ENCODE data around the gene CCDC194. TPM values are rescaled to one million over a fixed set of nuclear protein-coding genes. Genes with fewer than 3 reads are reported as not detected.

The CCDC194 gene
- total RNA-seq, 2 donors from 2014 or later: 2.0 to 3.4 TPM

GRCh38 chr19:17421942-17422341, 27.9 kb upstream of the CCDC194 start:
- TF ChIP-seq CTCF (conservative IDR thresholded peaks at IDR 0.05): no peak
- Mint-ChIP-seq H3K27me3 (ENCODE audit: insufficient read depth) (peaks cover 2% of the 10 kb centered on the region), H3K4me3 (no peak overlapping the region), H3K27ac (no peak overlapping the region), H3K4me1 (peaks cover 13% of the 10 kb centered on the region), H3K36me3 (ENCODE audit: low read depth) (peaks cover 10% of the 10 kb centered on the region), H3K9me3 (no peaks in the 10 kb centered on the region)
- WGBS, 2 experiments (ENCODE audit: insufficient coverage in 1 of 2, insufficient read length in 1 of 2): 95 to 100% methylated on average over 3 to 4 of the region's 4 CpGs
- no peak overlapping the region for H3K9ac ChIP-seq (ENCODE audit: extremely low read depth, low read length, poor library complexity, severe bottlenecking)
- no peaks in the 10 kb centered on the region for H3K4me1 ChIP-seq (ENCODE audit: control insufficient read depth, insufficient read depth, low read length)
- H3K4me3 ChIP-seq (ENCODE audit: low read length): no peak overlapping the region
- H3K27me3 ChIP-seq (ENCODE audit: control insufficient read depth, insufficient read depth, low read length, poor library complexity, severe bottlenecking): no peaks in the 10 kb centered on the region
- no peaks in the 10 kb centered on the region for H3K9me3 ChIP-seq (ENCODE audit: control insufficient read depth, low read length)
- DNase-seq: no peak
- peaks cover 4% of the 10 kb centered on the region for H3K36me3 ChIP-seq (ENCODE audit: control insufficient read depth, insufficient read depth, low read length)
- no peak overlapping the region for H3K27ac ChIP-seq (ENCODE audit: low read depth, low read length)

- H3K4me3 Mint-ChIP-seq: peak overlapping the region; percentile 82
- Histone ChIP-seq H3K4me1 (ENCODE audit: control insufficient read depth, insufficient read depth, low read length) (no peaks in the 10 kb centered on the region), H3K4me3 (ENCODE audit: low read length) (peak overlapping the region; percentile 86), H3K27ac (ENCODE audit: low read depth, low read length) (no peak overlapping the region), H3K9ac (ENCODE audit: extremely low read depth, low read length, poor library complexity, severe bottlenecking) (peak overlapping the region; percentile 44), H3K27me3 (ENCODE audit: control insufficient read depth, insufficient read depth, low read length, poor library complexity, severe bottlenecking) (no peaks in the 10 kb centered on the region), H3K9me3 (ENCODE audit: control insufficient read depth, low read length) (no peaks in the 10 kb centered on the region), H3K36me3 (ENCODE audit: control insufficient read depth, insufficient read depth, low read length) (peaks cover 4% of the 10 kb centered on the region)
- H3K27me3 Mint-ChIP-seq (ENCODE audit: insufficient read depth): peaks cover 5% of the 10 kb centered on the region
- peak overlapping the region; percentile 72 for H3K27ac Mint-ChIP-seq
- peak; percentile 50 for TF ChIP-seq CTCF (conservative IDR thresholded peaks at IDR 0.05)
- peaks cover 10% of the 10 kb centered on the region for H3K36me3 Mint-ChIP-seq (ENCODE audit: low read depth)
- WGBS, 2 experiments (ENCODE audit: insufficient coverage in 1 of 2, insufficient read length in 1 of 2): 14 to 16% methylated on average over 10 to 25 of the region's 25 CpGs
- DNase-seq: peak; percentile 80
- H3K4me1 Mint-ChIP-seq: peaks cover 17% of the 10 kb centered on the region
- no peaks in the 10 kb centered on the region for H3K9me3 Mint-ChIP-seq
Observed at GRCh38 chr19:17420475-17420924, 26.5 kb upstream of the CCDC194 start.

- TF ChIP-seq CTCF (conservative IDR thresholded peaks at IDR 0.05): no peak
- WGBS, 2 experiments (ENCODE audit: insufficient coverage in 1 of 2, insufficient read length in 1 of 2): 0 to 3% methylated on average over 26 to 85 of the region's 85 CpGs
- peak; percentile 99 for DNase-seq
Observed at GRCh38 chr19:17419621-17420474, 25.9 kb upstream of the CCDC194 start, which contains the start of gene MVB12A. Gene MVB12A (plus strand): TSS chr19:17420047. CDS start chr19:17420136, 89 bp downstream.

More at GRCh38 chr19:17419621-17420474, 25.9 kb upstream of the CCDC194 start, which contains the start of gene MVB12A:
- no peaks in the 10 kb centered on the region for H3K9me3 Mint-ChIP-seq
- peak within 1 kb of the TSS; percentile 82 for H3K4me3 Mint-ChIP-seq
- H3K27me3 Mint-ChIP-seq (ENCODE audit: insufficient read depth): peaks cover 5% of the 10 kb centered on the region
- H3K4me3 ChIP-seq (ENCODE audit: low read length): peak within 1 kb of the TSS; percentile 86
- no peaks in the 10 kb centered on the region for H3K9me3 ChIP-seq (ENCODE audit: control insufficient read depth, low read length)
- H3K36me3 ChIP-seq (ENCODE audit: control insufficient read depth, insufficient read depth, low read length): peaks cover 4% of the 10 kb centered on the region
- H3K27me3 ChIP-seq (ENCODE audit: control insufficient read depth, insufficient read depth, low read length, poor library complexity, severe bottlenecking): no peaks in the 10 kb centered on the region
- peak within 1 kb of the TSS; percentile 45 for H3K9ac ChIP-seq (ENCODE audit: extremely low read depth, low read length, poor library complexity, severe bottlenecking)
- H3K27ac ChIP-seq (ENCODE audit: low read depth, low read length): peak within 1 kb of the TSS; percentile 61
- peaks cover 24% of the 10 kb centered on the region for H3K4me1 Mint-ChIP-seq
- peak within 1 kb of the TSS; percentile 95 for H3K27ac Mint-ChIP-seq
- peaks cover 1% of the 10 kb centered on the region for H3K4me1 ChIP-seq (ENCODE audit: control insufficient read depth, insufficient read depth, low read length)
- H3K36me3 Mint-ChIP-seq (ENCODE audit: low read depth): peaks cover 12% of the 10 kb centered on the region
